ENCODE data around the gene ZSCAN23. TPM values are rescaled to one million over a fixed set of nuclear protein-coding genes. Genes with fewer than 3 reads are reported as not detected.

ZSCAN23 gene
- total and polyA plus RNA-seq, 2 donors (not counting 3 experiments of a cell fraction or from before 2014, with no cell fraction given), result 0.28 to 1.6 TPM

GRCh38 chr6:28408076-28408802 lies 35.1 kb downstream of the ZSCAN23 start:
- Histone ChIP-seq H4K20me1 (replicated peaks; ENCODE audit: control insufficient read depth, extremely low read depth, insufficient read depth, low read length) (no peaks in the 10 kb centered on the region), H3K36me3 (ENCODE audit: control insufficient read depth in 2 of 2, extremely low read depth in 1 of 2, insufficient read depth in 2 of 2, low read length in 2 of 2) (no peaks in the 10 kb centered on the region), H3K9me1 (replicated peaks; ENCODE audit: control insufficient read depth, extremely low read depth, insufficient read depth, low read length) (no peaks in the 10 kb centered on the region), H3K4me3 (replicated peaks in 1 of 3; ENCODE audit: insufficient read depth in 1 of 3, low read depth in 1 of 3, low read length in 3 of 3) (no peak overlapping the region), H3K9me3 (replicated peaks; ENCODE audit: control insufficient read depth, insufficient read depth, low read length) (no peaks in the 10 kb centered on the region), H3K27ac (ENCODE audit: insufficient read depth, low read depth, low read length) (no peak overlapping the region), H3K79me2 (ENCODE audit: control insufficient read depth, insufficient read depth, low read length) (no peaks in the 10 kb centered on the region), H3K4me1 (ENCODE audit: control insufficient read depth, extremely low read depth, insufficient read depth, low read length) (no peaks in the 10 kb centered on the region), H3K9ac (replicated peaks; ENCODE audit: extremely low read depth, insufficient read depth, low read length) (no peak overlapping the region), H3K4me2 (ENCODE audit: insufficient read depth, low read length) (no peak overlapping the region), H3K27me3 (ENCODE audit: control insufficient read depth in 2 of 2, insufficient read depth in 2 of 2, low read length in 2 of 2) (peaks cover 10 to 21% of the 10 kb centered on the region in 2 experiments), H2AFZ (ENCODE audit: low read depth, low read length) (no peak overlapping the region)
- ChIA-PET CTCF (interaction anchor here (1.3 kb wide), 1 partner anchor 10 kb away, joined by 4 read pairs; no protein-coding TSS in a partner anchor), POLR2A (no interaction called here)
- no peak for FAIRE-seq
- TF ChIP-seq CTCF (IDR thresholded peaks at IDR 0.05; ENCODE audit: extremely low read depth in 1 of 2, insufficient read depth in 1 of 2, low read depth in 1 of 2, low read length in 2 of 2), result no peak
- no peak for TF ChIP-seq MYC (IDR thresholded peaks at IDR 0.05; ENCODE audit: low read depth, low read length)
- no peak for TF ChIP-seq JUN (IDR thresholded peaks at IDR 0.05; ENCODE audit: borderline replicate concordance, insufficient read depth, insufficient read length, low read depth)
- dilution Hi-C loops (cut with MboI; ENCODE audit: extremely low pct_ligation_motif_present, low sequenced_read_pairs), result no loop called here
- no TSS peak for BruUV-seq (replicated peaks)
- no peak for DNase-seq (ENCODE audit: low read depth, low spot score)
- intact Hi-C loops (cut with micrococcal nuclease), result no loop called here

GRCh38 chr6:28407401-28407800 lies 35.9 kb downstream of the ZSCAN23 start:
- Histone ChIP-seq H3K9me3 (replicated peaks; ENCODE audit: control insufficient read depth, insufficient read depth, low read length) (no peaks in the 10 kb centered on the region), H3K27ac (ENCODE audit: insufficient read depth, low read depth, low read length) (no peak overlapping the region), H4K20me1 (replicated peaks; ENCODE audit: control insufficient read depth, extremely low read depth, insufficient read depth, low read length) (no peaks in the 10 kb centered on the region), H3K79me2 (ENCODE audit: control insufficient read depth, insufficient read depth, low read length) (no peaks in the 10 kb centered on the region), H3K27me3 (ENCODE audit: control insufficient read depth in 2 of 2, insufficient read depth in 2 of 2, low read length in 2 of 2) (peaks cover 13 to 24% of the 10 kb centered on the region in 2 experiments), H3K4me3 (replicated peaks in 1 of 3; ENCODE audit: insufficient read depth in 1 of 3, low read depth in 1 of 3, low read length in 3 of 3) (no peak overlapping the region), H3K4me2 (ENCODE audit: insufficient read depth, low read length) (no peak overlapping the region), H3K9me1 (replicated peaks; ENCODE audit: control insufficient read depth, extremely low read depth, insufficient read depth, low read length) (no peaks in the 10 kb centered on the region), H3K4me1 (ENCODE audit: control insufficient read depth, extremely low read depth, insufficient read depth, low read length) (no peaks in the 10 kb centered on the region), H3K9ac (replicated peaks; ENCODE audit: extremely low read depth, insufficient read depth, low read length) (no peak overlapping the region), H2AFZ (ENCODE audit: low read depth, low read length) (no peak overlapping the region), H3K36me3 (ENCODE audit: control insufficient read depth in 2 of 2, extremely low read depth in 1 of 2, insufficient read depth in 2 of 2, low read length in 2 of 2) (no peaks in the 10 kb centered on the region)
- CTCF ChIA-PET, result interaction anchor here (1.3 kb wide), 1 partner anchor 11 kb away, joined by 4 read pairs; no protein-coding TSS in a partner anchor
- DNase-seq (ENCODE audit: low read depth, low spot score), result no peak
- POLR2A ChIA-PET, result no interaction called here
- dilution Hi-C loops (cut with MboI; ENCODE audit: extremely low pct_ligation_motif_present, low sequenced_read_pairs), result no loop called here
- intact Hi-C loops (cut with micrococcal nuclease), result no loop called here
- TF ChIP-seq CTCF (IDR thresholded peaks at IDR 0.05; ENCODE audit: extremely low read depth in 1 of 2, insufficient read depth in 1 of 2, low read depth in 1 of 2, low read length in 2 of 2), result no peak
- no peak for TF ChIP-seq JUN (IDR thresholded peaks at IDR 0.05; ENCODE audit: borderline replicate concordance, insufficient read depth, insufficient read length, low read depth)
- TF ChIP-seq POLR2A (IDR thresholded peaks at IDR 0.05; ENCODE audit: low read depth, low read length), result no peak
- no peak for TF ChIP-seq GATA2 (IDR thresholded peaks at IDR 0.05; ENCODE audit: insufficient read depth, insufficient read length, low read depth, low read length)
- TF ChIP-seq MYC (IDR thresholded peaks at IDR 0.05; ENCODE audit: low read depth, low read length), result no peak
- TF ChIP-seq MAX (IDR thresholded peaks at IDR 0.05; ENCODE audit: insufficient read depth, insufficient read length), result no peak
- no peak for TF ChIP-seq EZH2 (IDR thresholded peaks at IDR 0.05; ENCODE audit: borderline replicate concordance, low read depth, low read length, severe bottlenecking)
- TF ChIP-seq POLR2AphosphoS5 (IDR thresholded peaks at IDR 0.05; ENCODE audit: insufficient read depth, low read depth, low read length), result no peak
- TF ChIP-seq FOS (IDR thresholded peaks at IDR 0.05; ENCODE audit: borderline replicate concordance, insufficient read depth, low read length), result no peak
- FAIRE-seq, result no peak
- no TSS peak for BruUV-seq (replicated peaks)

Data from endothelial cell of umbilical vein (primary cell).